Measurements from ENCODE around the gene RPS18. TPM values are rescaled to one million over a fixed set of nuclear protein-coding genes. Genes with fewer than 3 reads are reported as not detected.
"Not testable (repeated sequence)": the region's sequence is repeated elsewhere in the genome, so short reads cannot be mapped to it uniquely, and the experiment has no call there.

The RPS18 gene
- total RNA-seq, 2 experiments from 2014 or later: 4,317 to 7,191 TPM

- H3K36me3 ChIP-seq (ENCODE audit: insufficient read depth, low read length): peaks cover 69% of the 10 kb centered on the region
- H3K27ac ChIP-seq (ENCODE audit: low read depth, low read length, poor library complexity, severe bottlenecking): no peak overlapping the region
- TF ChIP-seq CTCF (conservative IDR thresholded peaks at IDR 0.05; ENCODE audit: low read length) (no peak), EZH2phosphoT487 (IDR thresholded peaks at IDR 0.05; ENCODE audit: borderline replicate concordance, low read depth, low read length) (no peak)
- no peak overlapping the region for H3K4me2 ChIP-seq (ENCODE audit: low read length)
- H3K79me2 ChIP-seq (ENCODE audit: insufficient read depth, low read depth, low read length): no peaks in the 10 kb centered on the region
- no peaks in the 10 kb centered on the region for H3K9me3 ChIP-seq (ENCODE audit: low read length)
- BruUV-seq (replicated peaks): no TSS peak
- H3K4me3 ChIP-seq (ENCODE audit: low read depth, low read length, poor library complexity, severe bottlenecking): no peak overlapping the region
- ChIA-PET CTCF (ENCODE audit: unreplicated experiment) (no interaction called here), POLR2A (no interaction called here)
- intact Hi-C loops (cut with micrococcal nuclease; ENCODE audit: unreplicated experiment): no loop called here
- no peaks in the 10 kb centered on the region for H4K20me1 ChIP-seq (ENCODE audit: insufficient read depth, low read length)
- no peaks in the 10 kb centered on the region for H3K4me1 ChIP-seq (ENCODE audit: insufficient read depth, low read length, poor library complexity, severe bottlenecking)
- no peak overlapping the region for H2AFZ ChIP-seq (ENCODE audit: low read length)
- no peak for DNase-seq (ENCODE audit: low spot score)
- no peaks in the 10 kb centered on the region for H3K9me2 ChIP-seq (ENCODE audit: insufficient read depth, low read length)
Observed at GRCh38 chr6:33259032-33259431, 12.8 kb upstream of the RPS18 start.

- H3K9me3 ChIP-seq (ENCODE audit: low read length); H3K27ac ChIP-seq (ENCODE audit: low read depth, low read length, poor library complexity, severe bottlenecking); H3K79me2 ChIP-seq (ENCODE audit: insufficient read depth, low read depth, low read length); intact Hi-C loops (cut with micrococcal nuclease; ENCODE audit: unreplicated experiment); H3K4me3 ChIP-seq (ENCODE audit: low read depth, low read length, poor library complexity, severe bottlenecking); H3K4me1 ChIP-seq (ENCODE audit: insufficient read depth, low read length, poor library complexity, severe bottlenecking); H3K4me2 ChIP-seq (ENCODE audit: low read length); H2AFZ ChIP-seq (ENCODE audit: low read length); H3K9me2 ChIP-seq (ENCODE audit: insufficient read depth, low read length); H4K20me1 ChIP-seq (ENCODE audit: insufficient read depth, low read length); BruUV-seq (replicated peaks); CTCF ChIA-PET (ENCODE audit: unreplicated experiment); DNase-seq (ENCODE audit: low spot score): not testable (repeated sequence)
- POLR2A ChIA-PET: interaction anchor here (0.6 to 1.0 kb wide), 2 partner anchors 9 to 129 kb away, joined by 3 read pairs; partner anchors contain the start of genes RPS18 and VPS52
- H3K36me3 ChIP-seq (ENCODE audit: insufficient read depth, low read length): peaks cover 89% of the 10 kb centered on the region
Observed at GRCh38 chr6:33262490-33262889, 9.4 kb upstream of the RPS18 start.

GRCh38 chr6:33264015-33264414 is 7.9 kb upstream of the RPS18 start:
- Histone ChIP-seq H3K9me3 (ENCODE audit: low read length) (no peaks in the 10 kb centered on the region), H4K20me1 (ENCODE audit: insufficient read depth, low read length) (no peaks in the 10 kb centered on the region), H3K4me1 (ENCODE audit: insufficient read depth, low read length, poor library complexity, severe bottlenecking) (no peaks in the 10 kb centered on the region), H3K27ac (ENCODE audit: low read depth, low read length, poor library complexity, severe bottlenecking) (no peak overlapping the region), H3K9me2 (ENCODE audit: insufficient read depth, low read length) (no peaks in the 10 kb centered on the region), H3K36me3 (ENCODE audit: insufficient read depth, low read length) (peaks cover 90% of the 10 kb centered on the region), H3K4me3 (ENCODE audit: low read depth, low read length, poor library complexity, severe bottlenecking) (no peak overlapping the region), H3K79me2 (ENCODE audit: insufficient read depth, low read depth, low read length) (no peaks in the 10 kb centered on the region), H2AFZ (ENCODE audit: low read length) (no peak overlapping the region), H3K4me2 (ENCODE audit: low read length) (no peak overlapping the region)
- DNase-seq (ENCODE audit: low spot score): no peak
- BruUV-seq (replicated peaks): no TSS peak
- TF ChIP-seq EZH2phosphoT487 (IDR thresholded peaks at IDR 0.05; ENCODE audit: borderline replicate concordance, low read depth, low read length) (no peak), CTCF (conservative IDR thresholded peaks at IDR 0.05; ENCODE audit: low read length) (no peak)
- intact Hi-C loops (cut with micrococcal nuclease; ENCODE audit: unreplicated experiment): no loop called here
- ChIA-PET CTCF (ENCODE audit: unreplicated experiment) (no interaction called here), POLR2A (interaction anchor here (0.7 kb wide), 1 partner anchor 13 kb away, joined by 3 read pairs; the partner anchor contains the start of gene B3GALT4)
